NK-92 (cell line): ENCODE results near the gene ARHGEF1.
"Not testable (repeated sequence)": the region's sequence is repeated elsewhere in the genome, so short reads cannot be mapped to it uniquely, and the experiment has no call there.

Experiments
- DNase-seq: peaks from one replicate; lab custom pipeline; 2025; ENCODE audit not compliant: unreplicated experiment; lab: John Stamatoyannopoulos, UW

Gene ARHGEF1

GRCh38 chr19:41862445-41862986 is 20.5 kb upstream of the ARHGEF1 start:
- DNase-seq = no peak

GRCh38 chr19:41863209-41863931 is 19.6 kb upstream of the ARHGEF1 start:
- no peak for DNase-seq

DNA sequence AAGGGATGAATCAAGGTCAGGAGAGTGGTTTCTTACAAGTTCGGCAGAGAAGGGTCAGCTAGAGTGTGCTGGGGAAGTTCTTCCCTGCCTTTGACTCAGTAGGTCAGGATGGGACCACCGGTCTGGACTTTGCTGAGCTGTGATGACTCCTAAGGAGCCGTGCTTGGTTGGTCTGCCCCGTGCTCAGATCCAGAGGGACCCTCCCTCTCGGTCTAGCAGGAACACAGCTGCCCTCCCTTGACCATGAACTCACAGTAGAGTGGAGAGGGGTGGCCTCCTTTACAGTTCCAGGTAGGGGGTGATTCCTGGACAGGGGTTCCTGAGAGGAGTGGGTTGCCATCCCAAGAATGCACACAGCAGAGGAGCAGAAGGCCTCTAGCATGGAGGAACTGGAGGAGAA is 18.6 kb upstream of the ARHGEF1 start:
- DNase-seq = no peak

DNA sequence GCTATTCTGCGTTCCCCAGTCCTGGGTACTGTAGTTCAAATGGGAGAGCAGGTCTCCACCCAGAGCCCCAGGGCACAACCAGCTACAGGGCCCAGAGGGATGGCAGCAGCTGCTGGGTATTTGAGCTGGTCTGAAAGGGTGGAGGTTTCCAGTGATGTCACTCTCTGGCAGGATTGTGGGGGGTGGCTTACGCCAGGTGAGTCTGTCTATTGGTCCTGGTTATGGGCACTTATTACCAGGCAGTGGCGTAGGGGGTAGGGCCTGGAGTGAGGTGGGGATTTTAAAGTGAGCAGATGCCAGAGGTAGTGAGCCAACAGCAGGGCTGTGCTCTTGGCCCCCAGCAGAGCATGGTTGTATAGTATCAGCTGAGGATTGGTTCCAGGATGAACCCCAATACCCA is 16.7 kb upstream of the ARHGEF1 start:
- no peak for DNase-seq

- DNase-seq = no peak
Measured at GRCh38 chr19:41868120-41868988, 14.6 kb upstream of the ARHGEF1 start.

- DNase-seq = no peak
Measured at GRCh38 chr19:41868989-41869300, 14.0 kb upstream of the ARHGEF1 start.

DNA sequence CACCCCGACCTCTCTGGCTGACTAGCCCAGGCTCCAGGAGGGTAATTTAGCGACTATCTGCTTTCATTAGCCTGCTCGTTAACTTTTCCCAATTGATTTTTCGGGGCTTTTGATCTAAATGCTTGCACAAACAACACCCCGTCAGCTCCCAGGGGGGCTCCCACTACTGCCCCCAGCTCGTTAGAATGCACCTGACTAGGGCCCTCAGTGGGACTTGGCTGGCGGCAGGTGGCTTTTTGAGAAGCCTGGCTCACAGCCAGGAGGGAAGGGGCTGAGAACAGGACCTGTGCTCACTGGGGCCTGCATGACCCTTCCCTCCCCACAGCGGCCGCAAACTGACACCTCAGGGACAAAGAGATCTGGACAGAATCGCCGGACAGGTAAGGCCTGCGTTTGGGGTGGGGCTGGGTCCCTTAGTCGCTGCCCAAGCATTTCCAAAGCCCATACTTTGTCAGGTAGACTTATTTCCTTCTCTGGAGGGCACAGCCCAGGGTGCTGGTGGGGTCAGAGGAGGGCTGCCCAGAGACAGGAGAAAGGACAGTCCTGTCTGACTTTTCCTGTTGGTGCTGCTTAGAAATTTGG is 13.5 kb upstream of the ARHGEF1 start:
- no peak for DNase-seq

GRCh38 chr19:41870401-41870873 is 12.5 kb upstream of the ARHGEF1 start:
- no peak for DNase-seq

GRCh38 chr19:41871573-41872383 is 11.2 kb upstream of the ARHGEF1 start:
- DNase-seq = no peak

GRCh38 chr19:41872384-41872774 is 10.6 kb upstream of the ARHGEF1 start:
- no peak for DNase-seq

GRCh38 chr19:41872775-41873647 is 10.0 kb upstream of the ARHGEF1 start:
- no peak for DNase-seq

GRCh38 chr19:41875973-41876372 is 7.0 kb upstream of the ARHGEF1 start:
- not testable (repeated sequence) for DNase-seq

- no peak for DNase-seq
Measured at GRCh38 chr19:41876847-41877832, 5.8 kb upstream of the ARHGEF1 start, which contains the start of gene CD79A. CD79A (plus strand) TSS chr19:41877279; CDS start chr19:41877305, 26 bp downstream.

DNA sequence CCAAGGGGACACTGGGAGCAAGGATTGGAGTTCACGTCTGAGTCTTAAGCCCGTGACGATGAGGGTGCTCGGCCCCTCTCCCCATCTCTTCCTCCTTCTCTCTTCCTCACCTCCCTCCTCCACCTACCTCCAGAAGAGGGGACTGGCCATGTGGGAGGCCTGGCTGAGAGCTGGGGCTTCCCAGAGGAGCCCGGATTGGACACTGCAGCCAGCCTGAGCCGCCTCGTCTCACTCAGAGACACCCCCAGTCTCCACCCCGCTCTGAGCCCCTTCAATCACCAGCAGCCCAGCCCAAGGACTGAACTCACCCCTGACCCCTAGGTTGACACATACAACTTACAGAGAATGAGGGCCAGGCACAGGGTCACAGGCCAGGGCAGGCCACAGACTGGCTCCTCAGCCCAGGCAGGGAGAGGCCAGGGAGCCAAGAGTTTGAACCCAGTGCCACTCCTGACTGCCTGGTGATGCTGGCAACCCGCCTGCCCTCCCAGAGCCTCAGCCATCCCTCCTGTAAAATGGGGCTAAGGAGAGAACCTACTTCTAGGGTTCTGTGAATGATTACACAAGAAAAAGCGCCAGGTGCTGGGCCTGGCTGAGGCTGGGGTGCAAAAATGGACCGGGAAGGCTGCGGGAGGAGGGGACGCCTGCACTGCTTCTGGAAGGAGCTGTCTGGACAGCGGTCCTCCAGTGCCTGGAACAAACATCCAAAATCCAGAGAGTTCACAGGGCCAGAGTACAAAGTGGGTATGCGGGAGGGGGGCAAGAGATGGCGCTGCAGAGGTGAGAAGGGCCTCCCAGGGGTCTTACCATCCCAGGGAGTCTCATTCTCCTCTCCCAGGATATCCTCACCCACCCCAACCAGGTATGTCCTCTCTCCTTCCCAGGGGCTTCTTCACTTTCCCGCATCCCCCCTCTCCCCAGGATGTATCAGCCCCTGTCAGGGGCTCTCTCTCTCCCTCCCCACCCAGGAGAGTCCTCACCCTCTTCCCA is 4.8 kb upstream of the ARHGEF1 start:
- no peak for DNase-seq

GRCh38 chr19:41879080-41879479 is 3.9 kb upstream of the ARHGEF1 start:
- DNase-seq = no peak

GRCh38 chr19:41879670-41880328 is 3.2 kb upstream of the ARHGEF1 start:
- DNase-seq = no peak

DNA sequence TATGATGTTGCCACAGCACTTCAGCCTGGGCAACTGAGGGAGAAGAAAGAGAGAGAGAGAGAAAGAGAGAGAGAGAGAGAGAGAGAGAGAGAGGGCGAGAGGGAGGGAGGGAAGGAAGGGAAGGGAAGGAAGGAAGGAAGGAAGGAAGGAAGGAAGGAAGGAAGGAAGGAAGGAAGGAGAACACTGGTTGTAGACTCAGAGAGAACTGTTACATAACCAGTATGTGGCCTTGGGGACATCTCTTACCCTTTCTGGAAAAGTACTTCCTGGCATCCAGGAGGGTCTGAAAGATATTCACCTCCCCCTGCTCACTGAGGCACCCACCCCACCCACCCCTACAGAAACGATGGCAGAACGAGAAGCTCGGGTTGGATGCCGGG is 2.7 kb upstream of the ARHGEF1 start:
- no peak for DNase-seq
